HEK293 (cell line): ENCODE data around the gene FOXP4.
A peak's percentile ranks its signal among the peaks of the same experiment; 100 is the strongest.

ENCODE experiments used
- BCL11A ChIP-seq: fragments of 450-650 bp; formaldehyde crosslinking; IDR thresholded peaks from 2 replicates; pipeline ENCODE4 v1.5.1; 2016; ENCODE audit warnings: low read depth, missing biosample characterization, missing genetic modification characterization
- BCL11B ChIP-seq: fragments of 450-650 bp; formaldehyde crosslinking; IDR thresholded peaks from 2 replicates; pipeline ENCODE4 v1.5.1; 2016; ENCODE audit warnings: low read depth, missing biosample characterization, missing genetic modification characterization
- EGR2 ChIP-seq: fragments of 450-650 bp; formaldehyde crosslinking; IDR thresholded peaks from 2 replicates; pipeline ENCODE4 v1.5.1; 2016; ENCODE audit warnings: low read depth, missing biosample characterization, missing genetic modification characterization
- GLIS1 ChIP-seq: fragments of 450-650 bp; formaldehyde crosslinking; IDR thresholded peaks from 2 replicates; pipeline ENCODE4 v1.5.1; 2016; ENCODE audit warnings: missing biosample characterization, missing genetic modification characterization
- GLIS2 ChIP-seq: fragments of 450-650 bp; formaldehyde crosslinking; IDR thresholded peaks from 2 replicates; pipeline ENCODE4 v1.5.1; 2016; ENCODE audit warnings: missing biosample characterization, missing genetic modification characterization
- HOXD13 ChIP-seq: sonication (generic); formaldehyde crosslinking; IDR thresholded peaks from 2 replicates; pipeline ENCODE4 v1.8.0; 2022; ENCODE audit warnings: missing genetic modification reagents, borderline replicate concordance
- KLF7 ChIP-seq: fragments of 450-650 bp; formaldehyde crosslinking; IDR thresholded peaks from 2 replicates; pipeline ENCODE4 v1.5.1; 2016; ENCODE audit warnings: missing biosample characterization, missing genetic modification characterization, borderline replicate concordance
- MYNN ChIP-seq: fragments of 450-650 bp; formaldehyde crosslinking; IDR thresholded peaks from 2 replicates; pipeline ENCODE4 v1.5.1; 2016; ENCODE audit warnings: missing biosample characterization, missing genetic modification characterization, borderline replicate concordance
- SCRT2 ChIP-seq: fragments of 450-650 bp; formaldehyde crosslinking; IDR thresholded peaks from 2 replicates; pipeline ENCODE4 v1.5.1; 2016; ENCODE audit warnings: missing biosample characterization, missing genetic modification characterization
- TCF7L2 ChIP-seq: IDR thresholded peaks from 2 replicates; pipeline ENCODE4 v1.6.1; 2011; ENCODE audit warnings: low read depth, mild to moderate bottlenecking, inconsistent platforms, low read length, moderate library complexity, borderline replicate concordance
- YY1 ChIP-seq: fragments of 450-650 bp; formaldehyde crosslinking; IDR thresholded peaks from 2 replicates; pipeline ENCODE4 v1.5.1; 2018; ENCODE audit warnings: missing biosample characterization, missing genetic modification characterization
- ZBTB7A ChIP-seq: fragments of 450-650 bp; formaldehyde crosslinking; IDR thresholded peaks from 2 replicates; pipeline ENCODE4 v1.5.1; 2016; ENCODE audit warnings: low read depth, missing biosample characterization, missing genetic modification characterization
- ZNF114 ChIP-seq: fragments of 450-650 bp; formaldehyde crosslinking; IDR thresholded peaks from 2 replicates; pipeline ENCODE4 v1.5.0; 2017; ENCODE audit warnings: missing biosample characterization, missing genetic modification characterization
- ZNF121 ChIP-seq: fragments of 450-650 bp; formaldehyde crosslinking; IDR thresholded peaks from 2 replicates; pipeline ENCODE4 v1.5.1; 2016; ENCODE audit warnings: missing biosample characterization, missing genetic modification characterization
- ZNF2 ChIP-seq: fragments of 450-650 bp; formaldehyde crosslinking; IDR thresholded peaks from 2 replicates; pipeline ENCODE4 v1.5.1; 2016; ENCODE audit warnings: missing biosample characterization, missing genetic modification characterization
- ZNF202 ChIP-seq: fragments of 450-650 bp; formaldehyde crosslinking; IDR thresholded peaks from 2 replicates; pipeline ENCODE4 v1.5.1; 2016; ENCODE audit warnings: missing biosample characterization, missing genetic modification characterization, borderline replicate concordance
- ZNF239 ChIP-seq: fragments of 450-650 bp; formaldehyde crosslinking; IDR thresholded peaks from 2 replicates; pipeline ENCODE4 v1.5.1; 2016; ENCODE audit warnings: missing biosample characterization, missing genetic modification characterization
- ZNF24 ChIP-seq: fragments of 450-650 bp; formaldehyde crosslinking; IDR thresholded peaks from 2 replicates; pipeline ENCODE4 v1.5.1; 2016; ENCODE audit warnings: missing biosample characterization, missing genetic modification characterization
- ZNF623 ChIP-seq: fragments of 450-650 bp; formaldehyde crosslinking; IDR thresholded peaks from 2 replicates; pipeline ENCODE4 v1.5.1; 2016; ENCODE audit warnings: missing biosample characterization, missing genetic modification characterization
- ZNF624 ChIP-seq: fragments of 450-650 bp; formaldehyde crosslinking; IDR thresholded peaks from 2 replicates; pipeline ENCODE4 v1.5.1; 2017; ENCODE audit warnings: missing biosample characterization, missing genetic modification characterization
- ZNF658 ChIP-seq: fragments of 450-650 bp; formaldehyde crosslinking; IDR thresholded peaks from 2 replicates; pipeline ENCODE4; 2016; ENCODE audit warnings: missing biosample characterization, missing genetic modification characterization
- ZNF747 ChIP-seq: fragments of 450-650 bp; formaldehyde crosslinking; IDR thresholded peaks from 2 replicates; pipeline ENCODE4 v1.5.1; 2016; ENCODE audit warnings: missing biosample characterization, missing genetic modification characterization
- ZNF76 ChIP-seq: fragments of 450-650 bp; formaldehyde crosslinking; IDR thresholded peaks from 2 replicates; pipeline ENCODE4; 2016; ENCODE audit warnings: low read depth, missing biosample characterization, missing genetic modification characterization, borderline replicate concordance
- ZNF837 ChIP-seq: fragments of 450-650 bp; formaldehyde crosslinking; IDR thresholded peaks from 2 replicates; pipeline ENCODE4 v1.5.1; 2016; ENCODE audit warnings: missing biosample characterization, missing genetic modification characterization
- ZSCAN16 ChIP-seq: fragments of 450-650 bp; formaldehyde crosslinking; IDR thresholded peaks from 2 replicates; pipeline ENCODE4 v1.5.1; 2016; ENCODE audit warnings: missing biosample characterization, missing genetic modification characterization
- TF ChIP-seq, protein P1 (sequence below): sonication (generic); formaldehyde crosslinking; IDR thresholded peaks from 2 replicates; pipeline ENCODE4 v1.8.1; 2022; ENCODE audit warnings: mild to moderate bottlenecking, moderate library complexity, missing genetic modification reagents
- TF ChIP-seq, protein P2 (sequence below): fragments of 450-650 bp; formaldehyde crosslinking; IDR thresholded peaks from 2 replicates; pipeline ENCODE4 v1.5.1; 2016; ENCODE audit warnings: missing biosample characterization, missing genetic modification characterization, low read depth
- TF ChIP-seq, protein P3 (sequence below): fragments of 450-650 bp; formaldehyde crosslinking; IDR thresholded peaks from 2 replicates; pipeline ENCODE4 v1.5.1; 2016; ENCODE audit warnings: missing biosample characterization, missing genetic modification characterization
- TF ChIP-seq, protein P4 (sequence below): fragments of 450-650 bp; formaldehyde crosslinking; IDR thresholded peaks from 2 replicates; pipeline ENCODE4 v1.5.1; 2016; ENCODE audit warnings: missing biosample characterization, missing genetic modification characterization

Gene FOXP4

DNA sequence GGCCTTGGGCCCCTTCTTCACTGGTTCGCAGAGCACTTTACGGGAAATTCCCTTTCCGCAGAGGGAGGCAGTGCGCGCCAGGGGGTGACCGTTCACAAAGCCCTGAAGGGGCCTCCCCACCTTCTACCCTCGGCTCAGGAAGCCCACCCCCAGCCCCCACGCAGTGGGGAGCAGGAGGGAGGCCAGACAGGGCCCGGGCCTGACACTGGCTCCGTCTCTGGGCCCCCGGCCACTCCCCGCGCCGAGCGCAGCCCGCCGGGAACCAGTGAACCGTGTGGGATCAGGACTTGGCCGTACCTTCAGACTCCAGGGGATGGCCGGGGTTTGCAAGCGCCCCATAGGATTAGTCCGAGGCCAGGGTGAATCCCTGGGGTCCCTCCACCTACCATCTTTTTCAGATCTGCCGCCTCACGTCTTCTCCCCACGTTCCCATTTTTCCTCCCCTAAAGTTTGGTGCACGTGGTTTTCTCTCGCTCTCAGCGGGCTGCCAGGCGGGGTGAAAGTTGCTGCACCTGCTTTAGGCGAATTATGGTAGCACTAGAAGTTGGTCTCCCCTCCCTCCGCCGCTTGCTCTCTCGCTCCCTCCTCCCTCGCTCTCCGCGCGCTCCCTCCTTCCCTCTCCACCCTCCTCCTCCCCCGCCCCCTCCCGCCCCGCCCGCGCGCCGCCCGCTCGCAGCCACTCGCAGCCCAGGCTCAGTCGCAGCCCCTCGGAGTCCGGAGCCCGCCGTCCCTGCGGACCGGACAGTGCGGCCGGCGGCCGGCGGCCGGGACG lies at the start of gene FOXP4 (continued):
- TF ChIP-seq ZNF658 (tag by site-specific recombination) (no peak), ZNF837 (no peak), ZNF24 (peak; percentile 43; the same call in 1 of the 2 replicates), GLIS1 (tag by site-specific recombination) (peak; percentile 94), HOXD13 (CRISPR knock-in tag) (no peak), SCRT2 (tag by site-specific recombination) (no peak), ZNF624 (no peak), ZNF623 (tag by site-specific recombination) (no peak; the same call in 1 of the 2 replicates), GLIS2 (peak; percentile 94), ZNF202 (tag by site-specific recombination) (no peak), KLF7 (tag by site-specific recombination) (no peak; the same call in 1 of the 2 replicates), ZSCAN16 (tag by site-specific recombination) (peak; percentile 65; the same call in 1 of the 2 replicates), ZBTB7A (tag by site-specific recombination) (peak; percentile 50), ZNF2 (tag by site-specific recombination) (peak; percentile 84), BCL11B (no peak), ZNF114 (tag by site-specific recombination) (no peak), ZNF747 (tag by site-specific recombination) (no peak), ZNF239 (tag by site-specific recombination) (no peak), BCL11A (tag by site-specific recombination) (0 out of 2 replicates have a peak, but pooled peaks have one; percentile 37), MYNN (tag by site-specific recombination) (no peak), YY1 (tag by site-specific recombination) (peak; percentile 59; the same call in 1 of the 2 replicates), EGR2 (tag by site-specific recombination) (peak; percentile 37; the same call in 1 of the 2 replicates), TCF7L2 (no peak), ZNF121 (tag by site-specific recombination) (0 out of 2 replicates have a peak, but pooled peaks have one; percentile 9), ZNF76 (tag by site-specific recombination) (peak; percentile 75)
- TF ChIP-seq, protein P1, sequence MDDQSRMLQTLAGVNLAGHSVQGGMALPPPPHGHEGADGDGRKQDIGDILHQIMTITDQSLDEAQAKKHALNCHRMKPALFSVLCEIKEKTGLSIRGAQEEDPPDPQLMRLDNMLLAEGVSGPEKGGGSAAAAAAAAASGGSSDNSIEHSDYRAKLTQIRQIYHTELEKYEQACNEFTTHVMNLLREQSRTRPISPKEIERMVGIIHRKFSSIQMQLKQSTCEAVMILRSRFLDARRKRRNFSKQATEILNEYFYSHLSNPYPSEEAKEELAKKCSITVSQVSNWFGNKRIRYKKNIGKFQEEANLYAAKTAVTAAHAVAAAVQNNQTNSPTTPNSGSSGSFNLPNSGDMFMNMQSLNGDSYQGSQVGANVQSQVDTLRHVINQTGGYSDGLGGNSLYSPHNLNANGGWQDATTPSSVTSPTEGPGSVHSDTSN, result no peak
- TF ChIP-seq, protein P2, sequence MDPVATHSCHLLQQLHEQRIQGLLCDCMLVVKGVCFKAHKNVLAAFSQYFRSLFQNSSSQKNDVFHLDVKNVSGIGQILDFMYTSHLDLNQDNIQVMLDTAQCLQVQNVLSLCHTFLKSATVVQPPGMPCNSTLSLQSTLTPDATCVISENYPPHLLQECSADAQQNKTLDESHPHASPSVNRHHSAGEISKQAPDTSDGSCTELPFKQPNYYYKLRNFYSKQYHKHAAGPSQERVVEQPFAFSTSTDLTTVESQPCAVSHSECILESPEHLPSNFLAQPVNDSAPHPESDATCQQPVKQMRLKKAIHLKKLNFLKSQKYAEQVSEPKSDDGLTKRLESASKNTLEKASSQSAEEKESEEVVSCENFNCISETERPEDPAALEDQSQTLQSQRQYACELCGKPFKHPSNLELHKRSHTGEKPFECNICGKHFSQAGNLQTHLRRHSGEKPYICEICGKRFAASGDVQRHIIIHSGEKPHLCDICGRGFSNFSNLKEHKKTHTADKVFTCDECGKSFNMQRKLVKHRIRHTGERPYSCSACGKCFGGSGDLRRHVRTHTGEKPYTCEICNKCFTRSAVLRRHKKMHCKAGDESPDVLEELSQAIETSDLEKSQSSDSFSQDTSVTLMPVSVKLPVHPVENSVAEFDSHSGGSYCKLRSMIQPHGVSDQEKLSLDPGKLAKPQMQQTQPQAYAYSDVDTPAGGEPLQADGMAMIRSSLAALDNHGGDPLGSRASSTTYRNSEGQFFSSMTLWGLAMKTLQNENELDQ (tag by site-specific recombination), result no peak
- TF ChIP-seq, protein P3, sequence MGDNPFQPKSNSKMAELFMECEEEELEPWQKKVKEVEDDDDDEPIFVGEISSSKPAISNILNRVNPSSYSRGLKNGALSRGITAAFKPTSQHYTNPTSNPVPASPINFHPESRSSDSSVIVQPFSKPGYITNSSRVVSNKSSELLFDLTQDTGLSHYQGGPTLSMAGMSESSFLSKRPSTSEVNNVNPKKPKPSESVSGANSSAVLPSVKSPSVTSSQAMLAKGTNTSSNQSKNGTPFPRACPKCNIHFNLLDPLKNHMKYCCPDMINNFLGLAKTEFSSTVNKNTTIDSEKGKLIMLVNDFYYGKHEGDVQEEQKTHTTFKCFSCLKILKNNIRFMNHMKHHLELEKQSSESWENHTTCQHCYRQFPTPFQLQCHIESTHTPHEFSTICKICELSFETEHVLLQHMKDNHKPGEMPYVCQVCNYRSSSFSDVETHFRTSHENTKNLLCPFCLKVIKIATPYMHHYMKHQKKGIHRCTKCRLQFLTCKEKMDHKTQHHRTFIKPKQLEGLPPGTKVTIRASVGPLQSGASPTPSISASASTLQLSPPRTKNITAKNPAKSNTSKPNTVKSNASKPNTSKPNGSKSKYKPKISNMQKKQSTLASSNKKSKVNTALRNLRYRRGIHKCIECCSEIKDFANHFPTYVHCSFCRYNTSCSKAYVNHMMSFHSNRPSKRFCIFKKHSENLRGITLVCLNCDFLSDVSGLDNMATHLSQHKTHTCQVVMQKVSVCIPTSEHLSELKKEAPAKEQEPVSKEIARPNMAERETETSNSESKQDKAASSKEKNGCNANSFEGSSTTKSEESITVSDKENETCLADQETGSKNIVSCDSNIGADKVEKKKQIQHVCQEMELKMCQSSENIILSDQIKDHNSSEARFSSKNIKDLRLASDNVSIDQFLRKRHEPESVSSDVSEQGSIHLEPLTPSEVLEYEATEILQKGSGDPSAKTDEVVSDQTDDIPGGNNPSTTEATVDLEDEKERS (tag by site-specific recombination), result no peak
- TF ChIP-seq, protein P4, sequence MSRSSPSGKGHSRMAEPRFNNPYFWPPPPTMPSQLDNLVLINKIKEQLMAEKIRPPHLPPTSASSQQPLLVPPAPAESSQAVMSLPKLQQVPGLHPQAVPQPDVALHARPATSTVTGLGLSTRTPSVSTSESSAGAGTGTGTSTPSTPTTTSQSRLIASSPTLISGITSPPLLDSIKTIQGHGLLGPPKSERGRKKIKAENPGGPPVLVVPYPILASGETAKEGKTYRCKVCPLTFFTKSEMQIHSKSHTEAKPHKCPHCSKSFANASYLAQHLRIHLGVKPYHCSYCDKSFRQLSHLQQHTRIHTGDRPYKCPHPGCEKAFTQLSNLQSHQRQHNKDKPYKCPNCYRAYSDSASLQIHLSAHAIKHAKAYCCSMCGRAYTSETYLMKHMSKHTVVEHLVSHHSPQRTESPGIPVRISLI (tag by site-specific recombination), result no peak
